HepG2 (cell line): ENCODE data around the gene SPINK5. TPM values are rescaled to one million over a fixed set of nuclear protein-coding genes. Genes with fewer than 3 reads are reported as not detected.
"Not testable (repeated sequence)": the region's sequence is repeated elsewhere in the genome, so short reads cannot be mapped to it uniquely, and the experiment has no call there.

Experiments
- ATAC-seq: fragments of 200-7000 bp; cut with Tn5 transposase; 3 replicates; pipeline ENCODE4 v1.9.1; 2020; ENCODE audit warnings: mild to moderate bottlenecking, moderate library complexity
- BruUV-seq: library from RNA; stranded (reverse); fragments of 400-500 nt; replicated peaks from 2 replicates; lab custom pipeline; 2021; lab: Mats Ljungman, UMichigan
- CTCF ChIA-PET: fragments of 300-600 bp; formaldehyde crosslinking; extraction: SDS; loops from one replicate; lab custom pipeline; 2021; ENCODE audit warnings: low total read pairs, inconsistent platforms, low intra/inter-chr PET ratio; lab: Yijun Ruan, JAX
- POLR2A ChIA-PET: fragments of 350-600 bp; sonication (Branson Sonifier 250); formaldehyde crosslinking; loops from one replicate; lab custom pipeline; 2020; ENCODE audit warnings: antibody characterized with exemption, inconsistent platforms; lab: Yijun Ruan, JAX
- DNase-seq: peaks from one replicate; pipeline ENCODE4 v3.0.0-alpha.2; 2015; ENCODE audit warnings: low spot score
- FAIRE-seq: peaks from 3 replicates; lab custom pipeline; 2011; peaks lifted over from hg19 to GRCh38; lab: Jason Lieb, UNC
- H2AFZ ChIP-seq: one replicate; pipeline ENCODE4 v1.6.1; 2011; ENCODE audit warnings: low read length, inconsistent platforms
- H3K27ac ChIP-seq: fragments of 300-600 bp; 3 replicates; pipeline ENCODE4 v1.8.0; 2011; ENCODE audit warnings: mixed run types, mild to moderate bottlenecking, mixed read lengths, low read length, inconsistent platforms; ENCODE audit not compliant: insufficient read depth; ENCODE audit errors: extremely low read length
- H3K27me3 ChIP-seq, 2 experiments: fragments of 200-600 bp in 1 of 2; 2 replicates in 1 of 2; 3 replicates in 1 of 2; pipeline versions ENCODE4 v1.6.0 to v1.8.0; 2011; ENCODE audit warnings: low read length in 2 of 2, mild to moderate bottlenecking in 2 of 2, moderate library complexity in 2 of 2, inconsistent platforms in 1 of 2; ENCODE audit not compliant: insufficient read depth in 2 of 2, control insufficient read depth in 1 of 2
- H3K36me3 ChIP-seq, 2 experiments: fragments of 200-600 bp in 1 of 2; replicated peaks in 1 of 2; 2 replicates in 1 of 2; 3 replicates in 1 of 2; pipeline versions ENCODE4 v1.5.1 to v1.8.0; 2011; ENCODE audit warnings: low read length in 2 of 2, inconsistent platforms in 1 of 2; ENCODE audit not compliant: insufficient read depth in 2 of 2, control insufficient read depth in 1 of 2
- H3K4me1 ChIP-seq: 2 replicates; pipeline ENCODE4 v1.5.1; 2012; ENCODE audit warnings: low read length, inconsistent platforms; ENCODE audit not compliant: insufficient read depth
- H3K4me2 ChIP-seq: 2 replicates; pipeline ENCODE4 v1.6.0; 2011; ENCODE audit warnings: low read depth, low read length, inconsistent platforms
- H3K4me3 ChIP-seq, 3 experiments: fragments of 200-600 bp in 1 of 3; sonication (generic), shearing (Covaris generic) in 1 of 3; replicated peaks in 1 of 3; 2 replicates each; pipeline ENCODE4 v1.5.1; 2011 to 2016; ENCODE audit warnings: low read length in 3 of 3, inconsistent platforms in 2 of 3, low read depth in 2 of 3, mild to moderate bottlenecking in 2 of 3, control low read depth in 1 of 3, mixed read lengths in 1 of 3; ENCODE audit not compliant: insufficient read depth in 1 of 3
- H3K79me2 ChIP-seq: one replicate; pipeline ENCODE4 v1.6.1; 2011; ENCODE audit warnings: low read length, inconsistent platforms; ENCODE audit not compliant: insufficient read depth
- H3K9ac ChIP-seq: 2 replicates; pipeline ENCODE4 v1.6.0; 2011; ENCODE audit warnings: mild to moderate bottlenecking, low read depth, low read length, inconsistent platforms; ENCODE audit not compliant: insufficient read depth
- H3K9me3 ChIP-seq: 2 replicates; pipeline ENCODE4 v1.5.1; 2012; ENCODE audit warnings: mild to moderate bottlenecking, low read length
- H4K20me1 ChIP-seq: 2 replicates; pipeline ENCODE4 v1.6.0; 2011; ENCODE audit warnings: inconsistent platforms, mild to moderate bottlenecking, low read length, moderate library complexity; ENCODE audit not compliant: insufficient read depth
- CCDC6 ChIP-seq: sonication (generic); formaldehyde crosslinking; IDR thresholded peaks from 2 replicates; pipeline ENCODE4 v1.8.1; 2022; ENCODE audit warnings: mild to moderate bottlenecking, missing genetic modification reagents, moderate library complexity
- CHD4 ChIP-seq: fragments of 200-600 bp; sonication (generic); IDR thresholded peaks from 2 replicates; pipeline ENCODE4 v1.7.0; 2017; ENCODE audit warnings: mild to moderate bottlenecking, low read length, borderline replicate concordance
- MZF1 ChIP-seq: sonication (generic); formaldehyde crosslinking; IDR thresholded peaks from 2 replicates; pipeline ENCODE4 v1.8.1; 2023; ENCODE audit warnings: mild to moderate bottlenecking, missing genetic modification reagents, borderline replicate concordance
- ONECUT2 ChIP-seq: sonication (generic); formaldehyde crosslinking; IDR thresholded peaks from 2 replicates; pipeline ENCODE4 v1.4.0; 2020; ENCODE audit warnings: missing genetic modification reagents
- ZFP62 ChIP-seq: sonication (generic); formaldehyde crosslinking; IDR thresholded peaks from 2 replicates; pipeline ENCODE4 v1.4.0; 2020; ENCODE audit warnings: missing genetic modification reagents
- WGBS: methylation state at CpG from one replicate; pipeline ENCODE4 v1.1.6; 2017; ENCODE audit warnings: low lambda C conversion rate; 5-methylcytosine and 5-hydroxymethylcytosine counted together
- in situ Hi-C: cut with HindIII; loops from 2 replicates; pipeline ENCODE4 v1.10.0; 2017; ENCODE audit warnings: low pct_unique_long_range_greater_than_20kb; ENCODE audit not compliant: extremely low pct_ligation_motif_present
- intact Hi-C: fragments of 100-400 bp; cut with micrococcal nuclease; formaldehyde crosslinking; loops from one replicate; pipeline ENCODE4 v1.10.0; 2022; ENCODE audit not compliant: unreplicated experiment
- polyA plus RNA-seq, 8 experiments: library from polyadenylated mRNA; depleted of rRNA in 3 of 8; stranded (reverse) in 7 of 8; unstranded in 1 of 8; fragments of >200 nt; fragmentation: Illumina TruSeq in 4 of 8; extraction: Trizol in 4 of 8; gene quantifications; 2 replicates each; pipeline versions ENCODE4 v1.2.1 to v1.2.3, GENCODE V29; 2011 to 2016; ENCODE audit warnings: low read depth in 4 of 8, missing spikeins in 1 of 8, mixed read lengths in 1 of 8; ENCODE audit not compliant: insufficient read depth in 1 of 8
- total RNA-seq, 5 experiments: library from RNA; depleted of rRNA; stranded (reverse); fragments of >200 nt; fragmentation: Illumina TruSeq; extraction: Trizol; gene quantifications; 2 replicates each; pipeline ENCODE4 v1.2.3, GENCODE V29; 2016; ENCODE audit warnings: low read depth in 1 of 5

SPINK5 gene
- total and polyA plus RNA-seq, 2 of the 13 experiments (the other 11 are each of a cell fraction or from before 2014, with no cell fraction given): 0.03 TPM; not detected in 1

DNA sequence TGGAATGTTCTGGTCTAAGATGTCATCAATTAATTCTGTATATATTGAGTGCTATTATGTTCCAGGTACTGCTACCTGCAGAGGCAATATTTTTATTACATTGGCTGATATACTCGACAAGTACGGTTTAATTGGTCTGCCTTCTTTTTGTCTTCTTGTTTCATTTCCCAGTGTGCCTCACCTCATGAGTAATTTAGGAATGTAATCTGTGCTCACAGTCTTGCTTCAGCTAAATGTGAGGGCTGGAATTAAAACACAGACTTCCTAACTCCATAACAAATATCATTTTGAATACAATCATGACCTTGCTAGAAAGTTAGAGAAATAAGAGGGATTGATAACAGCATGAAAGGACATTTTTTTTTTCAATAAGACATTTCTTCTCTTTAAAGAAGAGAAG lies 20.1 kb upstream of the SPINK5 start:
- DNase-seq (no peak), FAIRE-seq (no peak), ATAC-seq (no peak)
- no peak overlapping the region for H3K9ac ChIP-seq
- TF ChIP-seq MZF1 (CRISPR knock-in tag): no peak
- no peak for TF ChIP-seq ONECUT2 (CRISPR knock-in tag)
- no peak for TF ChIP-seq ZFP62 (CRISPR knock-in tag)
- no peak for TF ChIP-seq CHD4
- no peak for TF ChIP-seq CCDC6
- no peak overlapping the region for H3K4me3 ChIP-seq
- no peaks in the 10 kb centered on the region for H3K79me2 ChIP-seq
- H3K4me2 ChIP-seq: no peak overlapping the region
- H3K27ac ChIP-seq: no peak overlapping the region
- no peak overlapping the region for H2AFZ ChIP-seq
- no peaks in the 10 kb centered on the region for H3K36me3 ChIP-seq
- ChIA-PET POLR2A (no interaction called here), CTCF (no interaction called here)
- 5% methylated on average over 2 of the region's 2 CpGs for WGBS
- in situ Hi-C loops (no loop called here), intact Hi-C loops (no loop called here)
- no peaks in the 10 kb centered on the region for H3K9me3 ChIP-seq
- no peaks in the 10 kb centered on the region for H3K27me3 ChIP-seq
- no TSS peak for BruUV-seq
- no peaks in the 10 kb centered on the region for H3K4me1 ChIP-seq
- no peaks in the 10 kb centered on the region for H4K20me1 ChIP-seq

DNA sequence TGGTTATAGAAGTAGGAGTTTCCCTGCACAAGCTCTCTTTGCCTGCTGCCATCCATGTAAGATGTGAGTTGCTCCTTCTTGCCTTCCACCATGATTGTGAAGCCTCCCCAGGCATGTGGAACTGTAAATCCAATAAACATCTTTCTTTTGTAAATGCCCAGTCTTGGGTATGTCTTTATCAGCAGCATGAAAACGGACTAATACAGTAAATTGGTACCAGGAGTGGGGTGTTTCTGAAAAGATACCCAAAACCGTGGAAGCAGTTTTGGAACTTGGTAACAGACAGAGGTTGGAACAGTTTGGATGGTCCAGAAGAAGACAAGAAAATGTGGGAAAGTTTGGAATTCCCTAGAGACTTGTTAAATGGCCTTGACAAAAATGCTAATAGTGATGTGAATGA lies 8.6 kb upstream of the SPINK5 start:
- H3K27ac ChIP-seq, POLR2A ChIA-PET, H3K4me2 ChIP-seq, H3K79me2 ChIP-seq, H3K27me3 ChIP-seq, intact Hi-C loops, H4K20me1 ChIP-seq, DNase-seq, ATAC-seq, BruUV-seq, in situ Hi-C loops, H3K4me1 ChIP-seq, H2AFZ ChIP-seq, H3K4me3 ChIP-seq, CTCF ChIA-PET, H3K36me3 ChIP-seq, FAIRE-seq, H3K9ac ChIP-seq: not testable (repeated sequence)
- peaks cover 33% of the 10 kb centered on the region for H3K9me3 ChIP-seq
- 4% methylated on average over 2 of the region's 2 CpGs for WGBS
